ENCODE results near the gene CCL20.

CCL20 gene

DNA sequence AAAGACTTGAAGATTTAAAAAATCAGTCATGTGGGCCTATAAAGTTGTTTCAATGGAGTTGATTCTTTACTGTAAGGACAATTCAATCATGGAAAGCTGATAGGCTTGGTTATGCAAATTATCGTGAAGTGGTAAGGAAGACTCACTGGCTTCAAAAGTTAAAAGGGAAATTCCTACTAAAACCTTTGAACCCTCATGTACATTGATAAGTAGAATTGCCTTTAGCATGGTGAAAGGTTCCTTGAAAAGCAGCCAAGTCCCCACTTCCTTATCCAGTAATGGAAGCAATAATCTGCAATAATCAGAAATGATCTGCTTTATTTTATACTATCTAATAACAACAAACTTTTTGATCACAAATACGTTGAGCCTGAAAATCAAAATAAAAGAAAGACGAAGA, 14.4 kb upstream of the CCL20 start:
- in situ Hi-C loops (cut with MboI; ENCODE audit: low sequenced_read_pairs): no loop called here

DNA sequence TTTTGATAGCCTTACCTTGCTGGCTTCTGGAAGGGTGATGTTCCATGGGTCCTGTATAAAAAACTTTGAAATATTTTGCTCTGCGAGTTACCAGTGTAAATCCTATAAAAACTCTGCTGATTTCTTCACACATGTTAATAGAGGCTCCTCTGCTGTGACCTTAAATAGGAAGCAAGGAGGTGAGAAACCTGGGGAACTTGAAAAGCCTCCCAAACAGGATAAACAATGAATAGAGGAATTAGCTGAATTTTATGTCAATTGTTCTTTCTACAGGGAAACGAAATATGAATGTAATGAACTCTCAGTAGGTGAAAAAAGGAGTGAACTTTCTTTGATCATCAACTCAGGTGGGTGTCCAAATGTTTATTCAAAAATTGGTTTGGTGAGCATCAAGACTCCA, 10.8 kb upstream of the CCL20 start:
- in situ Hi-C loops (cut with MboI; ENCODE audit: low sequenced_read_pairs): no loop called here

DNA sequence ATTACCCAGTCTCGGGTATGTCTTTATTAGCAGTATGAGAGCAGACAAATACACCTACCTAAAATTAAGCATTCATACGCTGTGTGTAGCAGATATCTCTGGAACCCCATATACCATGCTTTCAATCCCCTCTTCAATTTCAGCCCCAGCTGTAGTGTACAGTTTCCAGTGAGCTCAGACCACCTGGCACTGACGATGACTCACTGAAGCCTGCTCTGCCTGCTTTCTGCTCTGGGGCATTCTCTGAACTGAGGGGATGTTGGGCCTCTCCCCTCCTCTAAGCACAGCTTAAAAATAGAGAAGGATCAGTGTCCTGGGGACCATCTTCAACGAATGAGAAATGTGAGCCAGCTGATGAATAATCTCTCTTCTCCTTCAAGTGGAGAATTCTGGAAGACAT, 8.7 kb upstream of the CCL20 start:
- in situ Hi-C loops (cut with MboI; ENCODE audit: low sequenced_read_pairs): no loop called here

DNA sequence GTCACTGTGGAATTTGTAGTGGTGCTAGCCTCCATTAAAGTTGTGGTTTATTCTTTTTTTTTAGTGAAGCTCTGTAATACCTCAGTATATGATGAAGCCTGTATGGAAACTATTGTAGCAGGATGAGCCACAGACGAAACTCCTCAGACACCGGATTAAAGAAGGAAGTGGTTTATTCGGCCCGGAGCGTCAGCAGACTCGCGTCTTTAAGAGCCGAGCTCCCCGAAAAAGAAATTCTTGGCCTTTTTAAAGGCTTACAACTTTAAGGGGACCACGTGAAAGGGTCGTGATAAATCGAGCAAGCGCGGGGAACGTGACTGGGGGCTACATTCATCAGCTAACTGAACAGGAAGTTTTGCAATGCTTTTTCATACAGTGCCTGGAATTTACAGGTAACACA, 8.1 kb upstream of the CCL20 start:
- in situ Hi-C loops (cut with MboI; ENCODE audit: low sequenced_read_pairs): no loop called here

DNA sequence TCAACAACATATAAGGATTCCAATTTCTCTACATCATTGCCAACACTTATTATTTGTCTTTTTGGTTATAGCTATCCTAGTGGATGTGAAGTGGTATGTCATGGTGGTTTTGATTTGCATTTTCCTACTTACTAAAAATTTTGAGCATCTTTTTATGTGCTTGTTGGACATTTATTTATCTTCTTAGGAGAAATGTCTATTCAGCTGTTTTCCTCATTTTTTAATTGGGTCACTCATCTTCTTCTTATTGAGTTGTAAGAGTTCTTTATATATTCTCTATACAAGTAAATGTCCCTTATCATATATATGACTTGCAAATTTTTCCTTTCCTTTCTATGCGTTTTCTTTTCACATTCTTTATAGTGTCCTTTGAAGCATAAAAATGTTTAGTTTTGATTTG, 4.7 kb upstream of the CCL20 start:
- in situ Hi-C loops (cut with MboI; ENCODE audit: low sequenced_read_pairs): no loop called here

DNA sequence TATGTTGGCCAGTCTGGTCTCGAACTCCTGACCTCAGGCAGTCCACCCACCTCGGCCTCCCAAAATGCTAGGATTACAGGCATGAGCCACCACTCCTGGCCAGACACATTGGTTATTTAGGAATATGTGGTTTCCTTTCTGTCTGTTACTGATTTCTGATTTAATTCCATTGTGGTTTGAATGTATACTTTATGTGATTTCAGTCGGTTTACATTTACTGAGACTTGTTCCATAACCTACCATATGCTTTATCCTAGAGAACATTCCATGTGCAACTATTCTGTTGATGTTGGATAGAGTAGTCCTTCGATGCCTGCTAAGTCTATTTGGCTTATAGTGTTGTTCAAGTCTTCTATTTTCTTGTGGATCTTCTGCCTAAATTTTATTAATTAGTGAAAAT, 1.6 kb upstream of the CCL20 start:
- in situ Hi-C loops (cut with MboI; ENCODE audit: low sequenced_read_pairs): no loop called here

DNA sequence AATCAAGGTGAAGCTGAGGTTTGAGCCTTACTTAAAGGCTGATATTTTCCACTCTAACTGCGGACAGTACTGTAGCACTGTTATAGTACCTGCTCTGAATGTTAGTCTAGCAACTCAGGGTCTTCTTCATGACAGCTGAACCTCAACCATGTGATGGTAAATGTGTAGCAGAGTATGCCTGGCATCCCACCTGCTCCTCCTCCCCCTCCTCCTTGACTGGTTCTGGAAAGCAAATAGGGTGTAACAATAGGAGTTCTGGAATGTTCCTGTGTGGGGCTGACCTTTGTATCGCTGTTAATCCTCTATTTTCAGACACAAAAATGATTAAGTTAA, 447 bp upstream of the CCL20 start:
- in situ Hi-C loops (cut with MboI; ENCODE audit: low sequenced_read_pairs): no loop called here

DNA sequence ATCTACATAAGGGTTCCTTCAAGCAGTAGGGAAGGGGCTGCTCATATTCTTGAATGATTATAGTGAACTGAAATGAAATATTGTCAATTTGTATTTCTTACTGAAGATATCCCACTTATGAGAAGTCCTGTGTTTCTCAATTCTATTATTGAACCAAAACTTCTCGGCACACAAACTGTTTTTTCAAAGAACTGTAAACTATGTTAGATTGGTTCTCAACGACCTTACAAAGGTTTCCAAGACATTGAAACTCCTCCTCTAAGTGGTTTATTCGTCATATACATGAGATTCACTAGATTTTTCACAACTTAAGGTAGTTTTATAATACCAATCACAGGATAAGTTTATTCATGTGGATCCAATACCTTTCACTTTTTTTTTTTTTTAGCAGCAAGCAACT, 1.4 kb downstream of the CCL20 start:
- in situ Hi-C loops (cut with MboI; ENCODE audit: low sequenced_read_pairs): no loop called here

DNA sequence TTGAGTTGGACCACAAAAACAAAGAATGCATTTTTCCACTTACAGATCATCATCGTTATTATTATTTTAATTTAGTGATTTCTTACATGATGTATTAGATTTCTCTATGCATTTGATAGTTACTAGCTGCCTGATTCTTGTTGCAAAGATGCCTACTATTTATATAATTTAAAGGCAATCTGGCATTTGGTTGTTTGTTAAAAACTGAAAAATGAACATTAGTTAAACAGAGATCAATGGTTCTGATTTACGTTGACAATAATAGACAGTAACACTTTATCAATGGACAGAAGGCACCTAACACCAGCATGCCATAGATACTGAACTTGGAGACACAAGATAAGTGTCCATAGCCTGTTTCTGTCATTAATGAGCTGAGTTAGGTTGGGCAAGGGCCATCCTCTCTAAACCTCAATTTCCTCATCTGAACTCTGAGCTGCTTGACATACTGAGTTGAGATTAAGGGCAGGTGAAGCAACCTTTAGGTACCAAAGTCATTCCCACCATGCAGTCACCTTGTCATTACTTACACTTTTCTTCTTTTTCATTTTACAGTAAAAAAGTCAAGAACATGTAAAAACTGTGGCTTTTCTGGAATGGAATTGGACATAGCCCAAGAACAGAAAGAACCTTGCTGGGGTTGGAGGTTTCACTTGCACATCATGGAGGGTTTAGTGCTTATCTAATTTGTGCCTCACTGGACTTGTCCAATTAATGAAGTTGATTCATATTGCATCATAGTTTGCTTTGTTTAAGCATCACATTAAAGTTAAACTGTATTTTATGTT, 3.1 kb downstream of the CCL20 start:
- in situ Hi-C loops (cut with MboI; ENCODE audit: low sequenced_read_pairs): no loop called here

DNA sequence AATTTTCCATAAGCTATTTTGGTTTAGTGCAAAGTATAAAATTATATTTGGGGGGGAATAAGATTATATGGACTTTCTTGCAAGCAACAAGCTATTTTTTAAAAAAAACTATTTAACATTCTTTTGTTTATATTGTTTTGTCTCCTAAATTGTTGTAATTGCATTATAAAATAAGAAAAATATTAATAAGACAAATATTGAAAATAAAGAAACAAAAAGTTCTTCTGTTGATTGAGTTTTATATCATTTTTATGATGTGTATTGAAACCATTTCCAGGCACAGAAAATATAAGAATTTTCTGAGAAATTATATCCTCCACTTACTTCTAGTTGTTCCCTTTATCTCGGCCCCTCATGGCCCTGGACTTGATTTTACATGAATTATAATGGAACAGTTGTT, 3.7 kb downstream of the CCL20 start:
- in situ Hi-C loops (cut with MboI; ENCODE audit: low sequenced_read_pairs): no loop called here

DNA sequence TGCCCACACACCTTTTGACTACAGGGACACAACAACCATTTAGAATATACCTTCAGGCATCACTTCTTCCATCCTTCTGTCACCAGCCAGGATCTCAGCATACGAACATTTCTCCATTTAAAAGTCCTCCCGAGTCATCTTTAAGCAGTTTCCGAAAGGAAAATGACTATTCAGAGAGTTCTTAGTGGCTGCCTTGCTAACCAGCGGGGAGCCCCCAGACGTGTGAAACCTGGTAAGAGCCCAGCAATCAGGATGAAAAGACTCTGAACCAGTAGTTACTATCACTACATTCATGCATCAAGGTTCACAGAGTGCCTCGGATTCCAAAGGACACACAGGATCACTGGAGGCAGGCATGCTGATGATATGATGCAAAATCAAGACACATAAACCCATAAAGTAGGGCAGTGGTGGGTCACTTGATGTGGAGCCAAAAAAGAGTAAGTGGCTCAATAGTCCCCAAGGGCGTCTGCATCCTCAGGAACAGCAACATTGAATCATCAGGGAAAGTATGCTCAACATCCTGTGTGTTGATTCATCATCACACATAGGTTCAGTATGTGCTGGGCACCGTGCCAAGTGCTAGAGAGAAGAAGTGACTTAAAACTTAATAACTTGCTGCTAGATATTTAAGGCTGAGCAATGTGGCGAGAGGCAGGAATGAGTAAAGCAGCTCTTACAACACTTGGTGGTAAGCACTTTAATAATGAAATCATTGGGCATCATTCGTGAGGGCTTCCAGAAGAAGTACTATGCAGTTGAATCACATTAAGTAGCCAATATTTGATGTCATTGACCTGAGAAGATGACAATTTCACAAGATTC, 4.4 kb downstream of the CCL20 start:
- in situ Hi-C loops (cut with MboI; ENCODE audit: low sequenced_read_pairs): no loop called here

DNA sequence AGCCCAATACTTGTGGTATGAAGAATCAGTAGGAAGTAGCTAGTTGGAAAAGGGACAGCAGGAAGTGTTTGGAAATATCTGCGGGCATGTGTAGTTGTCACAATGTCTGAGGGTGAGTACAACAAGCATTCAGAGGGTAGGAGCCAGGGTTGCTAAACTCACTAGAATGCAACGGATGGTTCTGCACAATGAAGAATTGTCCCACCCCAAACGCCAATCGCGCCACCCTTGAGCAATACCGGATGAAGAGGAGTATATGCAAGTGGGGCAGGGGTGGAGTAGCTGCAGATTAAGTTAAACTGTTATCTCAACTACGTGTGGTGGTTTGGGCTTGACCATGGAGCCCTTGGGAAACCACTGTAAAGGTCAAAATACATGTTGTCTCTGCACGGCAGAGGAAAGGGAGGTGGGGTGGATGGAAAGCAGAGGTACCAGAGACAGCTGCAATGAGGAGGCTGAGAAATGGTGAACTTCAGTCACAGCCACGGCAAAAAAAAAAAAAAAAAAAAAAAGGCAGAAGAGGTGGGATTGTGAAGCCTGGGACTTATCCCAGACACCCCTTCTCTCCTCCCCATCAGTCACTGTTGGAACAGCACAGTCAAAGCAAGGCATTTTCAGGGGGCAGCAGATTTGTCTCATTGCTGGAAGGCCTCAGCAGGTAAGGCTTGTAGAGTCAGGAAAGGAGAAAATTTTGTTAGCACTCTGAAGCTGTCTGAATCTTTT, 5.2 kb downstream of the CCL20 start:
- in situ Hi-C loops (cut with MboI; ENCODE audit: low sequenced_read_pairs): no loop called here

DNA sequence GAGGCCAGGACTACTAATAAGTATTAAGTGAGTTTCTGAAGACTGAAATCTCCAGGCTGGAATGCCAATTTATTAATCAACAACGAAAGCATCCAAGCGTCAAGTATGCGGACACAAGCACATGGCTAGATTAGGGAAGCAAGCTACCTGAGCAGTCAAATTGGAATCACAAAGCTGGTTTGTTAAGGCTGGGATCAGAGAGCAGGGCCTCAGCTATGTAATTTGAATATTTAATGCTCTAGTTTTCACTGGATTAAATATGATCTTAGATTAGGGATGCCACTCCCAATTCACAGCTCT, 5.7 kb downstream of the CCL20 start:
- in situ Hi-C loops (cut with MboI; ENCODE audit: low sequenced_read_pairs): no loop called here

DNA sequence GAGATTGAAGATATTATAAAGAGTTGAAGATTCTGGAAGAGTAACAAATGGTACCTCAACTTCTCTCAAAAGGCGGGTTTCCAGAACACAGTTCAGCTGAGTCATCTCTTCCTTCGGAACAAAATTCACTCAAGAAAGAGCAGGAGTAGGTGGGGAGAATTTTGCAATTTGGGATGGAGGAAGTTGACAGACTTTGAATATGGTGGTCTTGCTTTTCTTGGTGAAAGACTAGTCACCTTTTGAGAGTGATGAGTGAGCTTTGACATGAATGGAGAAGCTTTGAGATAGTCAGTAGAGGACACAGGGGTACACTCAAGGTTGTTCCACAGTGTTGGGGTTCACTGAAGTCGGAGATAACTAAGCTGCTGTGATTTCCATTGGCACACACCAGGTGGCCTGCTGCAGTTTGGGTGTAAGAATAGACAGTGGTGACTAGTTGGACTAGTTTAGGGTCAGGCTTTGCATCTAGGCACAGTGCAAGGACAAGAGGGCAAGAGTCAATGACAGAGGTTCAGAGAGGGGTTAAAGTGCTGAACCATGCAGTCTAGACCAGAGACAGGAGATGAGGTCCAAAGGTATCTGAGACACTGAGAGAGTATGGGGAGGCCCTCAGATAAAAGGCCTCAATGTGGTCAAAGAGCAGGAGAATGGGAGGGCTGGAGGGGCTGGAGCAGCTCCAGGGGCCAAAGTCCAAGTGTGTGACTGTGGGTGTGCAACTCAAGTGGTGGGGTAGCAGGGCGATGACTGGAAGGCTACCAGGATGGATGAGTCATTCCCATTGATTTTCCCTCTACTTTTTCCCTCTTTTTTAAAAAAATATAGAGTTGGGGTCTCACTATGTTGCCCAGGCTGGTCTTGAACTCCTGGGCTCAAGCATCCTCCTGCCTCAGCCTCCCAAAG, 7.7 kb downstream of the CCL20 start:
- in situ Hi-C loops (cut with MboI; ENCODE audit: low sequenced_read_pairs): no loop called here

DNA sequence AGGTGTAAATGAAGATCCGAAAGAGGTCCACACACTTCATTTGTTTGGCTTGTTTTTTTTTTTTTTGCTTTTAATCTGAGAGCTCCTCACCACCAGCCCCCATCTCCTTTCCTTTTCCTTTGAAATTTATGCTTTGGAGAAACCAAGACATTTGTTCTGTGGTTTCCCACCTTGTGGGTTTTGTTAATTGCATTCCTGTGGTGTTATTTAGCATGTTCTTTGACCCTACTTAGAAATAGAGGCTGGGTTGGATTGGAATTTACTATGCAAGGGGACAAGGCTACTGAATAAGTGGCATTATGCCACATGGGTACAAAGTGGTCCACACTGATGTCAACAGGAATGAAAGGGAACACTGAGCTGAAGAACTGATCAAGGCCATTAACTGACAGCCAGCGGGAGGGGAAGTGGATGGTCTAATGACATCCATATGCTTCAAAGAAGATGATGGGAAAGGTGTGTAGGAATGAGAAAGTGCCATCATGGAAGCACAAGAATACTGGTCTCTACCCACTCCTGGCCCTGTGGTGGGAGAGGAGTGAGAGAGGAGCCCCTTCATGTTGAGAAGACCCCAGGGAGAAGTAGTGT, 8.9 kb downstream of the CCL20 start:
- in situ Hi-C loops (cut with MboI; ENCODE audit: low sequenced_read_pairs): no loop called here

DNA sequence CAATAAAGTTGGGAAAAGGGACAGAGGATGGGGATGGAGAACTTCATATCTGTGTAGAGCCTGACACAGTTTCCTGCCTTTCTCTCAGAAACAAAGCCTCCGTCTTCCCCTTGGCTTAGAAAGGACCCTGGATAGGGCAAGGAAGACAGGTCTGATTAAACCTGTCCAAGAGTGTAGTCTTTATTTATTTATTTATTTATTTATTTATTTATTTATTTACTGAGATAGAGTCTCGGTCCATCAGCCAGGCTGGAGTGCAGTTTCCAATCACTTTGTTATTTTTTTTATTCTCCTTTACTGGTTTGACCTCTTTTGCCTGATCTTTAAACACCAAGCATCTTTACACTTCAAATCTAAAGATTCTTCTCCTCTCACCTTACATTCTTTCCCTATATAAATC, 10.3 kb downstream of the CCL20 start:
- in situ Hi-C loops (cut with MboI; ENCODE audit: low sequenced_read_pairs): no loop called here

DNA sequence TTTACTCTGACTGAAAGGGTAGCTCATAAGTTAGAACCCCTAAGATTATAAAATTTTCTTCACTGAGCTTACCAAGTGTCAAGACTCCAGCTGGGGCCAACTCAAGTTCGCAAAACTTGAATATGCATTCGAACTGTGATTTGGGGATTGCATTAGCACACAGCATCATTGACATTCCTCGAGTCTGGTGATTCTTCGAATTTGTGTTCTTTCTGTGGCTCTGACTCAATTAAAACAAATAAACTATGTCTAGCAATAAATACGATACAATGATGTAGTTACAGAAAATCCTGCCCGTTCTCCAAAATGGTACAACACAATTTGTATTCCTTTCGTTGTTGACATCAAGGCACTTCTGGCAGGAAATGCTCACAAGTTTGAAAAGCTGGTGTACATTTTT, 11.1 kb downstream of the CCL20 start:
- in situ Hi-C loops (cut with MboI; ENCODE audit: low sequenced_read_pairs): no loop called here

DNA sequence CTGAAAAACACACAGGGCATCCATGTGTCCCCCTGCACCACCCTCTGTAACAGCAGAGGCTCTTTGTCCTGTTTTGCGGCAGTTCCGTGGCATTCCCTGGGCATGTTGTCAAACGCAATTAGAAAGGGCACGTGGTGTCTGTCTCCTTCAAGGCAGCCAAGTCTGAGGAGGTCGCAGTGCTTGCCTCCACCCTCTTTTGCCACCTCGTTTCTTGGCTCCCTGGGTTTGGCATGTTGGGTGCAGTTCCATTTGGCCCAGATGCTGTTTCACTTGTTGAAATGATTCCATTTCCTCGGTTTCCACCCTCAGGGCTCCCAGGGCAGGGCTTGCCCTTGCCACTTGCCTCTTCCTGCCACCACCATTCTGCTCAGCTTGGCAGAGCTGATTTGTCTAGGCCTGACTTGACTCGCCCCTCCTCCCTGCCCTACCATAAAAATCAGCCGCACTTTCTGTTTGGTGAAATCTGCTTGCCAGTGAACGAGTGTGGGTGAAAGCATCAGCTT, 12.4 kb downstream of the CCL20 start:
- in situ Hi-C loops (cut with MboI; ENCODE audit: low sequenced_read_pairs): no loop called here

DNA sequence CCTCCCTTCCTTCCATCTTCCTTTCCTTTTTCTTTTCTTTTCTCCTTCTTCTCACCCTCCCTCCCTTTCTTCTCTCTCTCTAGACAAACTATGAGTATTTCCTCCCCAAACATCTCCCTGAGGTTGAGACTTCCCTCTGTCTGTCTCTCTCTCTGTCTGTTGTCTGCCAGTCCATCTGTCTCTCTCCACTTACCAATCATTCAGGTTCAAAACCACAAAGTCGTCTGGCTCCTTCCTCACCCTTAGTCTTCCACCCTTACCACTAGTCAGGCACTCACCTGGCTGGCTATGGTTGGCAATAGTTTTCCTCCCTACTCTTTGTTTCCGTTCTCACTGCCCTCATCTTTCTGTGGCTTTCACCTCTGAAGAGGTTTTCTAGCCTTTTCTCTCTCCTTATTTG, 12.9 kb downstream of the CCL20 start:
- in situ Hi-C loops (cut with MboI; ENCODE audit: low sequenced_read_pairs): no loop called here

DNA sequence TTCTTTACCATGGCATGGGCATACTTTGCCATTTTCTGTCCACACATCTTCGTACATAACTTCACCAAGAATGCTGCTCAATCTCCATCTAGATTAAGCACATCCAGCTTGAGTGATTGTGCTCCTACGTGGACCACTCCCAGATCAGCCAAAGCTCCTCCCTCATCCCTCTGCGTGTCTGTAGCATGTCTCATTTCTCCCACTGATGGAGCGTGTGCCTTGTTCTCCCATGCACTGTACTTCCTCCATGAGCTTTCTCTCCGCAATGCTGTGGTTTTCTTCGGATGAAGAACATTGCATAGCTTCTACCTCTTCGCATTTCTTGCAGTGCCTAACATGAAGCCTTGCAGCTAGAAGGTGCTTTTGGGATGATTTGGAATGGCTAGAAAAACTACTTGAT, 13.5 kb downstream of the CCL20 start:
- in situ Hi-C loops (cut with MboI; ENCODE audit: low sequenced_read_pairs): no loop called here

DNA sequence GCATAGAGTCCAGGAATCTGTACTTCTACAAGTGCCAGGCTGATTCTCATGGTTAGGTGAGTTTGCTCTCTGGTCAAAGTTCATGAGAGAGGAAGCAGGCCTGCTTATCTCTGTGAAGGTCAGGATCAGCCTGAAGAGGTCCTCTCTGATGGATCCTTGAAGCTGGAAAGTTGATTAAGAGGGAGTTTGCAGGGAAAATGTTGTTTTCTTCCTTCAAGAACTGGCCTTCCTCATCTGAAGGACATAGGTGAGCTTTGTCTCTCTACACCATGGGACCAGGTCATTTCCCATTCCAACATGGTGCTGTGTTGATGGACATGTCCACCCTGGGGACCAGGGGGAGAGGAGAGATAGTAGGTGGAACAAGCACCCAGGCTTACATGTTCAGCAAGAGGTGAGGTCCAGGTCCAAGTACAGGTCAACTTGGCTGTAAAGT, 14.9 kb downstream of the CCL20 start:
- in situ Hi-C loops (cut with MboI; ENCODE audit: low sequenced_read_pairs): no loop called here
